HG03095 (cell line): ENCODE results near the gene KRTAP1-4.
"Not testable (repeated sequence)": the region's sequence is repeated elsewhere in the genome, so short reads cannot be mapped to it uniquely, and the experiment has no call there.

Experiments used
- ATAC-seq: cut with Tn5 transposase; IDR thresholded peaks from one replicate; pipeline ENCODE4 v1.9.1; 2021; ENCODE audit warnings: moderate library complexity; ENCODE audit not compliant: unreplicated experiment

KRTAP1-4 gene

DNA sequence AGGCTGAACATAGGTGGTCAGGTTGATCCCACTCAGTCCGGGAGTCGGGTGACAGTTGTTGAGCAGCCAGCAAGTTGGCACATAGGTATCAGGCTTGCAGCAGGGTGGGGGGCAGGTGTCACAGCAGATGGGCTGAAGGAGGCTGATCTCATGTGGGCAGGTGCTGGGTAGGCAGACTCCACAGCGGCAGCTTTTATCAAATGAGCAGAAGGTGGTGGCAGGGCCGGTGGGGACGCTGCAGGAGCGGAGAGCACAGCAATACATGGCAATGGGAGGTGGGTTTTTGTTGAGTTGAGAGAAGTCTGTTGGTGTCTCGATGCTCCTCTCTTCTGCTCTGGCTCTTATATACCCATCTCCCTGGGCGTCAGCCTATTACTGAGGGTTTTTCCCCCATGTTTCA is 21.2 kb downstream of the KRTAP1-4 start, which contains the start of gene KRTAP3-1:
KRTAP3-1 (minus strand) TSS at position 318 of the 400 bp plus-strand sequence; CDS start at position 264, 54 bp downstream.
- no peak for ATAC-seq

DNA sequence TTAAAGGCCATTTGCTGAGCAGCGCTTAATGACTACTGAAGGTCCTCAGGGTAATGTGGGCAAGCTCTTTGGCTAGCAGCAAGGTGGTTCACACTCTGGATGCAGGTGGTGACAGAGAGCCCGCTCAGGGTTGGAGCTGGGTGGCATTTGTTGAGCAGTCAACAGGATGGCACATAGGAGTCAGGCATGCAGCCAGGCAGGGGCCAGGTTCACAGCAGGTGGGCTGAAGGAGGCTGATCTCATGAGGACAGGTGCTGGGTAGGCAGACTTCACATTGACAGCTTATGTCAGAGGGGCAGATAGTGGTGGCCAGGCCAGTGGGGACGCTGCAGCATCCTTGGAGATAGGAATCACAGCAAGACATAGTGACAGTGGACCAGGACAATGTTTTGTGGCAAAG is 25.6 kb downstream of the KRTAP1-4 start:
- no peak for ATAC-seq

DNA sequence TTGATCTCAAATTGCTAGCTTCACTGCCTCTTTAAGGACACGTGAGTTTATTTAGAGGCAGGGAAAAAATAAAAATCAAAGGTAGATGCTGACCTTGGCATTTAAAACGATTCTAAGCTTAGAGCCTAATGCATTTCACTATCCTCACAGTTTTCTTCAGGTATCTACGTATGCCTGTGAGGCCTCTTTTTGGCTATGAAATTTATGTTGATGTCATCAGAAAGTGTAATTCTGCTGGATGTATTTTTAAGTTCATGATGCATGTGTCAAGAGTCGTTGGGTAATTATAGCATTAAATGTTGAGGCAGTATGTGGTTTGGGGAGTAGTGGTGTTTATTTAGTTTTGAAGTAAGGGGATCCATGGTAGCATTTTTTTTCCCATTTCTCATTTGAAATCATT is 26.1 kb downstream of the KRTAP1-4 start:
- no peak for ATAC-seq

DNA sequence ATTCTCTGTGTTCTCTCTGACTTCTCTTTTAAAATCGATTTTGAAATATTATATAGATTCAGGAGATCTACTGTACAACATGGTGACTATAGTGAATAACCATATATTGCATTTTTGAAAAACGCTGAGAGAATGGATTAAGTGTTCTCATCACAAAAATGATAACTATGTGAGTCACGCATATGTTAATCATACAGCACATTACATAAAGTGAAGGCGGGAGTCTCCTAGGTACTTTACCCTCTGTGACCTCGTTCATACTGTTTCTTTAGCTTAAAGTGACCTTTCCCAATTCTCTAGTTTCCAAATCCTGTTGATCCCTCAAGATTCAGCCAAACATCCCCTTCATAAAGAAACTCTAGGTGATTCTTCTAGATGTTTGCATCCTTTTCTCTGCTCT is 27.2 kb downstream of the KRTAP1-4 start:
- ATAC-seq = no peak

DNA sequence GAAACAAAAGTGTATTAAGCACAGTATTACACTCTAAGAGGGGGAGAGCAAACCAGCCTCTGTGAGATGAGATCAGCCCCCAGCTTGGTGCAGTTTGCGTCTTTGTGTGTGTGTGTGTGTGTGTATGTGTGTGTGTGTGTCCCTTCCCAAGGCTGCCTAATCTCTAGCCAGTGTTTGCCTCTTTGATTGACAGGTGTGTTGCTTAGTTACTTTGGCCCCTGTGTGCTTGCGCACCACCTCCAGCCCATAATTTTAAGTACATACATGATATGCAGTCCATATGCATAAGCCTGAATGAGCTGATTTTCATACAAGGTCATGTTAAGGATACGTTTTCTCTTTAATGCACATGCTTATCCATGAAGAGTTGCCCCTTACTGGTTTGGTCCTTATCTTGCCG is 28.2 kb downstream of the KRTAP1-4 start:
- ATAC-seq = no peak

DNA sequence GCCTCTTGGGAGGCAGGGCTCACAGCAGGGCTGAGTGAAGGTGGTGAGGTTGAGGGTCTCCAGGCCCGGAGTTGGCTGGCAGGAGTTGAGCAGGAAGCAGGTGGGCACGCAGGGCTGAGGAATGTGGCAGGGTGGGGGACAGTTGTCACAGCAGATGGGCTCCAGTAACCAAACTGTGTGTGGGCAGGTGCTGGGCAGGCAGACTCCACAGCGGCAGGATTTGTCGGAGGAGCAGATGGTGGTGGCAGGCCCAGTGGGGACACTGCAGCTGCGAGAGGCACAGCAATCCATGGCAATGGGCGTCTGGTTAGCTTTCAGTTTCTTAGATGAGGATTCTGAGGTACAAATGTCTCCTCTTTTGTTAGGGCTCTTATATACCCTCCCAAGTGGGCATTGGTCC is 30.4 kb downstream of the KRTAP1-4 start, which contains the start of gene KRTAP3-2:
KRTAP3-2 (minus strand) TSS at position 344 of the 400 bp plus-strand sequence; CDS start at position 291, 53 bp downstream.
- not testable (repeated sequence) for ATAC-seq

DNA sequence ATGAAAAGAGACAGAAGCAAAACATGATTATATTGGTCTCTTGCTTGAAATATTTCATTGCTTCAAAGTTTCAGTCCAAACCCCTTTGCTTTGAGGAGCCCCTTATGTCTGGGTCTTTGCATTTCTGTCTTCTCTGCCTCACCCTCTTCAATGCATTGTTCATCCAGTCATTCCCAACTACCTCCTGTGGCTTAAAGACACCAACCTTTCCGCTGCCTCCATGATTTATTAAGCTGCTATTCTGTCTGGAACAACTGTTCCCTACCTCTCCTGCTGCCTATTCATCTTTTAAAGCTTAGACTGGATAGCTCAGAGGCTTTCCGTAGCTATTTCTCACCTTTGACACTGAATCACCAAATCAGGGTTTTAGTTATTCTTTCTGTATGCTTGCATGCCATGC is 32.6 kb downstream of the KRTAP1-4 start:
- ATAC-seq = no peak

DNA sequence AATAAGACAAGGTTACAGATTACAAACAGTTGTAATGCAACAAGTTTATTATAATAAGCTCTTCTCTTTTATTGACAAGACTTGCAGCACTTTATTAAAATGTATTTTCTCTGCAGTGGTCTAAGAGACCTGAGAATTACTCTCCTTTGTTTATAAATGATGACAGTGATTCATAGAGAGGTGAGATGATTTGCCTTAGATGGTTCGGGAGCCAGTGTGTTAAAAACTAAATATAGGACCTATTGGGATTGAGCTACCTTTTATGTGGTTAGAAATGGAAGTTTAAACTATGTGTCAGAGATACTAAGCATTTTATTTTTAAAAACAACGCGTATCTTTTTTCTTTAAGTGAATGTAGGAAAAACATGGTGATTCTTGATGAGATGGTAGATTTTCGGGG is 33.2 kb downstream of the KRTAP1-4 start:
- ATAC-seq = no peak

DNA sequence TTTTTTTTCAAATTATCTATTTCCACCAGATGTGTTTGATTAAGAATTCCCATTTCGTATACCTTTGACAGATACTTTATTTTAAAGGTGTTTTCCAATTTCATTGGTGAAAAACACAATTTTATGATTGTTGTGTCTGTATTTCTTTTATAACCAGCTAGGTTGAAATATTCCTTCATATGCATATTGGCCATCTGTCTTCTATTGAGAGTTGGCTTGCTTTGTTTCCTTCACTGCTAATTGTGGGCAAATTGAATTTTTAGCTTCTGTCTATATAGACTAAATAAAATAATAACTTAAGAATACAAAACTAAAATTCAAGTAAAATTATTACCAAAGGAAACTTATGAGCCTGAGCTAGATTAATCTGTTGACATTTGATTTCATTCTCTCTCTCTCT is 34.9 kb downstream of the KRTAP1-4 start:
- ATAC-seq = no peak

DNA sequence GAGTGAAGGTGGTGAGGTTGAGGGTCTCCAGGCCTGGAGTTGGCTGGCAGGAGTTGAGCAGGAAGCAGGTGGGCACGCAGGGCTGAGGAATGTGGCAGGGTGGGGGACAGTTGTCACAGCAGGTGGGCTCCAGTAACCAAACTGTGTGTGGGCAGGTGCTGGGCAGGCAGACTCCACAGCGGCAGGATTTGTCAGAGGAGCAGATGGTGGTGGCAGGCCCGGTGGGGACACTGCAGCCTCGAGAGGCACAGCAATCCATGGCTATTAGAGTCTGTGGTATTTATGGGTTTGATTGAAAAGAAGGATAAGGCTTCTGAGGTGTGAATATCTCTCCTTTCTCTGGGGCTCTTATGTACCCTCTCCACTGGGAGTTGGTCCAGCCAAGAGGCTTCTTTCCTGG is 36.2 kb downstream of the KRTAP1-4 start, which contains the start of gene KRTAP3-3:
KRTAP3-3 (minus strand) TSS at position 326 of the 400 bp plus-strand sequence; CDS start at position 259, 67 bp downstream.
- ATAC-seq = no peak

DNA sequence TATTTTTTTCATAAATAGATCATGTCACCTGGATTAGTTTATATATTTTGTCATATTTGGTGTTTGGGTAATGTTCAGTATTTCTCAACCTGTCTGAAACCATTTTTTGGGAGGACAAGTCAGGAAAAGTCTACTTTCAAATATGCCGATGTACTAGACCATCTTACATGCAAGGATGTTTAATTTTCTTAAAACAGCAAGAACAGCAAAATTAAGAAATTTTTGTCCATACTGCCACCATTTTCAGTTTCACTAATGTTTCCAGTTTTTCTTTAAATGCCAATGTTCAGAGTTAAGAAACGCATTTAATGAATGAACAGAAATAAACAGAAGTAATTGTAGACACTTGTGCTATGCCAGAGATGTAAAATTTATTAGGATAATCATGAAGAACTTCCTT is 36.9 kb downstream of the KRTAP1-4 start:
- no peak for ATAC-seq

DNA sequence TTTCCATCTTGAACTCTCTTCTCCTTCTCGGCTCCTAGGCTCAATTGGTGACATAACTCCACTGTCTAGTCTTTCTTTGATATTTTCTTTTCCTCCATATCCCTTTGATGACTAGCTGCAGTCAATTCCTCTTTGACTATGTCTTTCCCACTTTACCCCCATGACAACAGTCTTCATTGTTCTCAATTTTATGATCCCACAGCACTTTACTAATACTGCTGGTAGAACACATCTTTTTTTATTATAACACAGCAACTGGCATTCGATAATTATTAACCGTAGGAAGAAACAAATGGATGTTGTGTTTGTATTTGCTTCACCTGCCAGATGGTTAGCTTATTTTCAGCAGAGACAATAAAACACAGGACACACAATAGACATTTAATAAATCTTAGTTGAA is 37.3 kb downstream of the KRTAP1-4 start:
- ATAC-seq = no peak

DNA sequence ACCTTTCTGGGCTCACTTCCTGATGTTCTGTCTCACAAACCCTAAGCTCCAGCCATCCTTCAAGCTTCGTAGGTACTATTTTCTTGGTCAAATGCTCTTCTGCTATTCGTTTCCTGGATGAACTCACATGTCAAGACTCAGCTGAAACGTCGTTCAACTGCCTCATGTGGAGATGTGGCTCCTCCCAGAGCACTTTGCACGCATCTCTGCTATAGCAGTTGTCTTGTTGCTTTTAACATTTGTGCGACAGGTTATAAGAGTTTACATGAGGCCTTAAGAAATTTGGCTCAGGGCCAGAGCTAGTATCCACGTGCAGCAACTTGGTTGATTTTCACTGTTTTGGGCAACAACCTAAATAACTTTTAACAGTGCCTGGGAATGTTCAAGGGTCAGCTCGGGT is 43.1 kb downstream of the KRTAP1-4 start:
- ATAC-seq = no peak

DNA sequence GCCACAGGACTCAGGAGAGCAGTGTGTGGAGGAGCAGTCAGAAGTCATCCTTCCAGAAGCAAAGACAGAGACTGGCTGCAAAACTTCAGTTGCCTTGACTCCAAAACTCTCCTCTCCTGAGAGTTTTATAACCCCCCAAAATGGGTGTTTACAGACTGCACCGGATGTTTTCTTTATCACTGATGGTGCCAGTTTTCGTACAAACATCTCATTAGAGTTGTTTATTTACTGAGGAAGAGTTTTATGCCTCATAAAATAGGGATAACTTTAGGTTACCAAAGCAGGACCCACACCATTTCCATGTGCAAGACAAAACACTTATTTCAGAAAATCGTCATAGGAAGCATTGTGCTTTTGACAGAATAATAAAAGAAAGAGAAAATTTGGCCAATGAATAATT is 45.8 kb downstream of the KRTAP1-4 start, which contains the start of gene KRT40:
KRT40 (minus strand) TSS at position 101 of the 400 bp plus-strand sequence; CDS start at position 48, 53 bp downstream.
- no peak for ATAC-seq

DNA sequence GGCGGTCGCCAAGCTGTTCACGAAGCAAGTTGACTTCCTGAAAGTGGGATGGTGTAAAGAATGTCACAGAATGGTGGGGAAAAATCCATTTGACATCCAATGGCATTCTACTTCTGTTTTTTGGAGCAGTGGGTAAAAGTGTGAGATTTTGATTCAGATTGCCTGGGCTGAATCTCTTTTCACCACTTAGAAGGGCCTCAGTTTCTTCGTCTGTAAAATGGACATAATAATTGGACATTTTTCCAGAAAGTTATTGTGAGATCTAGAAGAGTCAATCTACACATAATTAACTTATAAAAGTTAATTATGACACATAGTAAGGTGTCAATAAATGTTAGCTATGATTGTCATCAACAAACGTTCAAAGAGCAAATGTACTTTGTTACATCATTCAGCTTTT is 48.9 kb downstream of the KRTAP1-4 start:
- ATAC-seq = no peak

DNA sequence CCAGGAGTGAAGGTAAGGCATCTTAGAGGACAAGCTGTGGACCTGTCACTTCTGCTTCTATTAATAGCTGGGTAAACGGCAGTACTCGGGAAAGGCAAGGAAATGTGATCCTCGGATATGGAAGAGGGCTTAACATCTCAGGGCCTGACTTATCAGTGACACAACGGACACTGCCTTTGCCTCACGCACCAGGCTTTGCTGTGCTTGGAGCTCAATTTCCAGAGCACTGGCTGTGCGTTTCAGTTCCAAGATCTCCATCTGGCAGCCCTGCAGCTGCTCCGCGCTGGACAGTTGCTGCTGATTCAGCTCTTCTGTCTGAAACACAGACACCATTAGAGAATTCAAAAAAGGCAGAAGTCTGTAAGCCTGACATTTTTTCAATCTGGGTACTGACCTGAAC is 49.4 kb downstream of the KRTAP1-4 start:
- no peak for ATAC-seq

DNA sequence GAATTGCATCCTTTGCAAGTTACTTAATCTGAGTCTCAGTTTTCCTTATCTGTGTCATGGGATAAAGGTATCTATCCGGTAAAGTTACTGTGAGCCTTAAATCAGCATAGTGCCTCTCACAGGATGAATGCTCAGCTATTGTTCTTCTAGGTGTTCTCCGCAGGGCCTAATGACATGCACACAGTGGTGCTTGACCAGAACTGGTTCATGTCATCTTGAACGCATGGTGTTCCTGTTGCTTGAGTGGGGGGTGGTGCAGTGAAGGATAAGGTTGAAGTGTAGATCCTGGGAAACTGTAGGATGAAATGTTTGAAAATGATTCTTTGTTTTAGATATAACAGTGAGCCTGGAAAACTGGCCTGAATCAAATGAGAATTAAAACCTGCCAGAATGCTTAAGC is 49.9 kb downstream of the KRTAP1-4 start:
- ATAC-seq = no peak
